ENCODE data around the gene RTN4R.

RTN4R gene

GRCh38 chr22:20254975-20255946, 12.9 kb downstream of the RTN4R start:
- no peak for DNase-seq

GRCh38 chr22:20253161-20253560, 15.0 kb downstream of the RTN4R start:
- no peak for DNase-seq

- DNase-seq: no peak
These were observed 16.1 kb downstream of the RTN4R start for GRCh38 chr22:20251981-20252380.

GRCh38 chr22:20251491-20251890, 16.6 kb downstream of the RTN4R start:
- no peak for DNase-seq

- DNase-seq: no peak
These were observed 18.2 kb downstream of the RTN4R start for GRCh38 chr22:20249797-20250354.

- DNase-seq: no peak
These were observed 19.6 kb downstream of the RTN4R start for GRCh38 chr22:20248461-20248978.

GRCh38 chr22:20247608-20248171, 20.4 kb downstream of the RTN4R start:
- no peak for DNase-seq

GRCh38 chr22:20247010-20247505, 21.1 kb downstream of the RTN4R start:
- no peak for DNase-seq

GRCh38 chr22:20246368-20247009, 21.6 kb downstream of the RTN4R start:
- no peak for DNase-seq

GRCh38 chr22:20245577-20246367, 22.3 kb downstream of the RTN4R start:
- DNase-seq: no peak

GRCh38 chr22:20244691-20245576, 23.2 kb downstream of the RTN4R start:
- DNase-seq: no peak

- no peak for DNase-seq
These were observed 23.9 kb downstream of the RTN4R start for GRCh38 chr22:20244250-20244648.

GRCh38 chr22:20243537-20244249, 24.4 kb downstream of the RTN4R start:
- peak; percentile 72 for DNase-seq

GRCh38 chr22:20243176-20243536, 25.0 kb downstream of the RTN4R start:
- no peak for DNase-seq

- DNase-seq: no peak
These were observed 25.5 kb downstream of the RTN4R start for GRCh38 chr22:20242393-20243175.

GRCh38 chr22:20241579-20242392, 26.3 kb downstream of the RTN4R start:
- no peak for DNase-seq

GRCh38 chr22:20240900-20241299, 27.2 kb downstream of the RTN4R start:
- no peak for DNase-seq

GRCh38 chr22:20240447-20240764, 27.7 kb downstream of the RTN4R start:
- no peak for DNase-seq
